Measurements from ENCODE around the gene B3GAT2.

B3GAT2 gene

GRCh38 chr6:70985156-70985555 lies 28.3 kb upstream of the B3GAT2 start:
- Histone ChIP-seq H3K4me1 (ENCODE audit: low read length) (no peaks in the 10 kb centered on the region), H2AFZ (ENCODE audit: low read length) (no peak overlapping the region), H3K27ac (ENCODE audit: low read length) (no peak overlapping the region), H3K79me2 (ENCODE audit: low read length) (no peaks in the 10 kb centered on the region), H3K9ac (ENCODE audit: low read length) (no peak overlapping the region), H3K4me2 (ENCODE audit: low read depth, low read length) (no peak overlapping the region), H3K4me3 (ENCODE audit: low read length) (no peak overlapping the region), H3K9me2 (replicated peaks; ENCODE audit: insufficient read depth, low read length) (no peaks in the 10 kb centered on the region), H3K27me3 (replicated peaks; ENCODE audit: insufficient read depth, low read length) (no peaks in the 10 kb centered on the region), H3F3A (ENCODE audit: insufficient read depth, low read length) (no peaks in the 10 kb centered on the region), H3K36me3 (replicated peaks; ENCODE audit: insufficient read depth, low read length) (no peaks in the 10 kb centered on the region), H3K9me3 (replicated peaks; ENCODE audit: insufficient read depth, low read length) (no peaks in the 10 kb centered on the region), H4K20me1 (ENCODE audit: insufficient read depth, low read length) (no peaks in the 10 kb centered on the region)
- DNase-seq, result no peak
- TF ChIP-seq EZH2phosphoT487 (IDR thresholded peaks at IDR 0.05; ENCODE audit: low read length) (no peak), CTCF (IDR thresholded peaks at IDR 0.05; ENCODE audit: low read length) (no peak), EZH2 (optimal IDR thresholded peaks at IDR 0.05; ENCODE audit: low read depth, low read length) (no peak)

GRCh38 chr6:70982747-70983146 lies 25.9 kb upstream of the B3GAT2 start:
- TF ChIP-seq CTCF (IDR thresholded peaks at IDR 0.05; ENCODE audit: low read length), result no peak
- no peak for TF ChIP-seq EZH2 (optimal IDR thresholded peaks at IDR 0.05; ENCODE audit: low read depth, low read length)
- no peak for TF ChIP-seq EZH2phosphoT487 (IDR thresholded peaks at IDR 0.05; ENCODE audit: low read length)
- H3K9me3 ChIP-seq (replicated peaks; ENCODE audit: insufficient read depth, low read length), result no peaks in the 10 kb centered on the region
- no peaks in the 10 kb centered on the region for H3K4me1 ChIP-seq (ENCODE audit: low read length)
- no peak overlapping the region for H2AFZ ChIP-seq (ENCODE audit: low read length)
- H3K27ac ChIP-seq (ENCODE audit: low read length), result no peak overlapping the region
- no peaks in the 10 kb centered on the region for H3F3A ChIP-seq (ENCODE audit: insufficient read depth, low read length)
- no peak overlapping the region for H3K4me3 ChIP-seq (ENCODE audit: low read length)
- H3K4me2 ChIP-seq (ENCODE audit: low read depth, low read length), result no peak overlapping the region
- no peaks in the 10 kb centered on the region for H3K36me3 ChIP-seq (replicated peaks; ENCODE audit: insufficient read depth, low read length)
- no peak for DNase-seq
- no peaks in the 10 kb centered on the region for H3K79me2 ChIP-seq (ENCODE audit: low read length)
- H3K9ac ChIP-seq (ENCODE audit: low read length), result no peak overlapping the region
- no peaks in the 10 kb centered on the region for H3K27me3 ChIP-seq (replicated peaks; ENCODE audit: insufficient read depth, low read length)
- H3K9me2 ChIP-seq (replicated peaks; ENCODE audit: insufficient read depth, low read length), result no peaks in the 10 kb centered on the region
- no peaks in the 10 kb centered on the region for H4K20me1 ChIP-seq (ENCODE audit: insufficient read depth, low read length)

GRCh38 chr6:70980727-70981126 lies 23.9 kb upstream of the B3GAT2 start:
- Histone ChIP-seq H3K79me2 (ENCODE audit: low read length) (no peaks in the 10 kb centered on the region), H3K4me3 (ENCODE audit: low read length) (no peak overlapping the region), H3K9me2 (replicated peaks; ENCODE audit: insufficient read depth, low read length) (no peaks in the 10 kb centered on the region), H4K20me1 (ENCODE audit: insufficient read depth, low read length) (no peaks in the 10 kb centered on the region), H2AFZ (ENCODE audit: low read length) (no peak overlapping the region), H3F3A (ENCODE audit: insufficient read depth, low read length) (no peaks in the 10 kb centered on the region), H3K4me1 (ENCODE audit: low read length) (no peaks in the 10 kb centered on the region), H3K27me3 (replicated peaks; ENCODE audit: insufficient read depth, low read length) (no peaks in the 10 kb centered on the region), H3K4me2 (ENCODE audit: low read depth, low read length) (no peak overlapping the region), H3K27ac (ENCODE audit: low read length) (no peak overlapping the region), H3K9me3 (replicated peaks; ENCODE audit: insufficient read depth, low read length) (no peaks in the 10 kb centered on the region), H3K9ac (ENCODE audit: low read length) (no peak overlapping the region), H3K36me3 (replicated peaks; ENCODE audit: insufficient read depth, low read length) (no peaks in the 10 kb centered on the region)
- TF ChIP-seq EZH2phosphoT487 (IDR thresholded peaks at IDR 0.05; ENCODE audit: low read length) (no peak), EZH2 (optimal IDR thresholded peaks at IDR 0.05; ENCODE audit: low read depth, low read length) (no peak), CTCF (IDR thresholded peaks at IDR 0.05; ENCODE audit: low read length) (no peak)
- DNase-seq, result no peak

Data from MM.1S (cell line).